ENCODE measurements around the gene TLE3. TPM values are rescaled to one million over a fixed set of nuclear protein-coding genes. Genes with fewer than 3 reads are reported as not detected.

The TLE3 gene
- total and polyA plus RNA-seq, 2 of the 13 experiments (the other 11 are each of a cell fraction or from before 2014, with no cell fraction given), result 11.9 to 13.8 TPM

DNA sequence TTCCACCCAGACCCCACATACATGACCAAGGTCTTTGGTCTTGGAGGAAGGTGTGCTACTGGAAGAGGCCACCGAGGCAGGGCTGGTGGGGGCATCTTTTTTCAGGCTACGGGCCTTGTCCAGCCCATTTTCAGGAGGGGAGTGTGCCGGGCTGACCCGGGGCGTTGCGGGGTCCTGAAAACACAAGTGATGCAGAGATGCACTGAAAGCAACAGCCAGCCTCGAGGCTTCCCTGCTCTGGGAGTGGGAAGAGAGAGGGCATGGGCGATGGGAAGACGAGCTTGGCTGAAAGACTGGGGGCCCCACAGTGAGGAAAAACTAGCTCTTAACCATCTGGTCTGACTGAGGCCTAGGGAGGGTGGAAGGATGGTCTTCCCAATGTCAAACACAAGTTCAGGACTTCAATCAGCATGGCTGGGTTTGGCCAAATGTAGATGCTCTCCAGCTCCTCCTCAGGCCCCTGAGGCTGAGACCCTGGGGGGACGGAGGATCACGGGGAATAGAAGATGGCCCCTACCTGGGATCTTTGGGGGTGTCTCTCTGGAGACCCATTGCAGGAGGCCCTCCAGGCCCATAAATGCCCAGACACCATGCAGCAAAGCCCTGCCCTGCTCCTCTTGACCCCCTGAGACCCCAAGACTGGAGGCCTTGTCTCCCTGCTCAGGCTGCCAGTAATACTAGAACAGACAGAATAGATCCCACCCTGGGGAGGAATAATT, 38.9 kb downstream of the TLE3 start:
- no peak for ATAC-seq
- 98% methylated on average over 11 of the region's 11 CpGs for WGBS (ENCODE audit: low lambda C conversion rate)
- TF ChIP-seq POLR2A (IDR thresholded peaks at IDR 0.05; ENCODE audit: insufficient read depth in 1 of 2, low read depth in 2 of 2, low read length in 2 of 2), result no peak
- TF ChIP-seq CBX5 (CRISPR knock-in tag; IDR thresholded peaks at IDR 0.05; ENCODE audit: borderline replicate concordance), result no peak
- no peak for TF ChIP-seq ZNF382 (CRISPR knock-in tag; IDR thresholded peaks at IDR 0.05; ENCODE audit: borderline replicate concordance)
- TF ChIP-seq, protein P1, sequence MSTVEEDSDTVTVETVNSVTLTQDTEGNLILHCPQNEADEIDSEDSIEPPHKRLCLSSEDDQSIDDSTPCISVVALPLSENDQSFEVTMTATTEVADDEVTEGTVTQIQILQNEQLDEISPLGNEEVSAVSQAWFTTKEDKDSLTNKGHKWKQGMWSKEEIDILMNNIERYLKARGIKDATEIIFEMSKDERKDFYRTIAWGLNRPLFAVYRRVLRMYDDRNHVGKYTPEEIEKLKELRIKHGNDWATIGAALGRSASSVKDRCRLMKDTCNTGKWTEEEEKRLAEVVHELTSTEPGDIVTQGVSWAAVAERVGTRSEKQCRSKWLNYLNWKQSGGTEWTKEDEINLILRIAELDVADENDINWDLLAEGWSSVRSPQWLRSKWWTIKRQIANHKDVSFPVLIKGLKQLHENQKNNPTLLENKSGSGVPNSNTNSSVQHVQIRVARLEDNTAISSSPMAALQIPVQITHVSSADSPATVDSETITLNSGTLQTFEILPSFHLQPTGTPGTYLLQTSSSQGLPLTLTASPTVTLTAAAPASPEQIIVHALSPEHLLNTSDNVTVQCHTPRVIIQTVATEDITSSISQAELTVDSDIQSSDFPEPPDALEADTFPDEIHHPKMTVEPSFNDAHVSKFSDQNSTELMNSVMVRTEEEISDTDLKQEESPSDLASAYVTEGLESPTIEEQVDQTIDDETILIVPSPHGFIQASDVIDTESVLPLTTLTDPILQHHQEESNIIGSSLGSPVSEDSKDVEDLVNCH (CRISPR knock-in tag; IDR thresholded peaks at IDR 0.05), result no peak
- TF ChIP-seq ZNF549 (CRISPR knock-in tag; IDR thresholded peaks at IDR 0.05), result no peak
- TF ChIP-seq, protein P2, sequence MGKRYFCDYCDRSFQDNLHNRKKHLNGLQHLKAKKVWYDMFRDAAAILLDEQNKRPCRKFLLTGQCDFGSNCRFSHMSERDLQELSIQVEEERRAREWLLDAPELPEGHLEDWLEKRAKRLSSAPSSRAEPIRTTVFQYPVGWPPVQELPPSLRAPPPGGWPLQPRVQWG (CRISPR knock-in tag; IDR thresholded peaks at IDR 0.05; ENCODE audit: borderline replicate concordance, low read depth), result no peak
- TF ChIP-seq ZNF780A (CRISPR knock-in tag; IDR thresholded peaks at IDR 0.05), result no peak
- TF ChIP-seq, protein P3, sequence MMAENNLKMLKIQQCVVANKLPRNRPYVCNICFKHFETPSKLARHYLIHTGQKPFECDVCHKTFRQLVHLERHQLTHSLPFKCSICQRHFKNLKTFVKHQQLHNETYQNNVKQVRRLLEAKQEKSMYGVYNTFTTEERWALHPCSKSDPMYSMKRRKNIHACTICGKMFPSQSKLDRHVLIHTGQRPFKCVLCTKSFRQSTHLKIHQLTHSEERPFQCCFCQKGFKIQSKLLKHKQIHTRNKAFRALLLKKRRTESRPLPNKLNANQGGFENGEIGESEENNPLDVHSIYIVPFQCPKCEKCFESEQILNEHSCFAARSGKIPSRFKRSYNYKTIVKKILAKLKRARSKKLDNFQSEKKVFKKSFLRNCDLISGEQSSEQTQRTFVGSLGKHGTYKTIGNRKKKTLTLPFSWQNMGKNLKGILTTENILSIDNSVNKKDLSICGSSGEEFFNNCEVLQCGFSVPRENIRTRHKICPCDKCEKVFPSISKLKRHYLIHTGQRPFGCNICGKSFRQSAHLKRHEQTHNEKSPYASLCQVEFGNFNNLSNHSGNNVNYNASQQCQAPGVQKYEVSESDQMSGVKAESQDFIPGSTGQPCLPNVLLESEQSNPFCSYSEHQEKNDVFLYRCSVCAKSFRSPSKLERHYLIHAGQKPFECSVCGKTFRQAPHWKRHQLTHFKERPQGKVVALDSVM (CRISPR knock-in tag; IDR thresholded peaks at IDR 0.05), result no peak
- TF ChIP-seq TAF15 (IDR thresholded peaks at IDR 0.05; ENCODE audit: low read depth, low read length, poor library complexity, severe bottlenecking), result no peak
- no peak for TF ChIP-seq ZBTB1 (CRISPR knock-in tag; IDR thresholded peaks at IDR 0.05; ENCODE audit: borderline replicate concordance)
- TF ChIP-seq YEATS4 (CRISPR knock-in tag; IDR thresholded peaks at IDR 0.05; ENCODE audit: borderline replicate concordance), result no peak
- TF ChIP-seq ZNF138 (CRISPR knock-in tag; IDR thresholded peaks at IDR 0.05; ENCODE audit: low read depth), result no peak
- Histone ChIP-seq H3K9me3 (ENCODE audit: low read length) (no peaks in the 10 kb centered on the region), H3K4me1 (ENCODE audit: insufficient read depth, low read length) (no peaks in the 10 kb centered on the region), H3K27me3 (ENCODE audit: control insufficient read depth in 1 of 2, insufficient read depth in 2 of 2, low read length in 2 of 2) (no peaks in the 10 kb centered on the region), H3K9ac (ENCODE audit: insufficient read depth, low read depth, low read length) (no peak overlapping the region), H3K79me2 (ENCODE audit: insufficient read depth, low read length) (no peaks in the 10 kb centered on the region), H3K27ac (ENCODE audit: extremely low read length, insufficient read depth, low read length) (no peak overlapping the region), H3K4me2 (ENCODE audit: low read depth, low read length) (no peak overlapping the region), H3K36me3 (replicated peaks in 1 of 2; ENCODE audit: control insufficient read depth in 1 of 2, insufficient read depth in 2 of 2, low read length in 2 of 2) (peaks cover 58 to 92% of the 10 kb centered on the region in 2 experiments), H3K4me3 (replicated peaks in 1 of 3; ENCODE audit: insufficient read depth in 1 of 3, low read depth in 2 of 3, low read length in 3 of 3) (no peak overlapping the region), H4K20me1 (ENCODE audit: insufficient read depth, low read length) (no peaks in the 10 kb centered on the region; the same call in 1 of the 2 replicates), H2AFZ (ENCODE audit: low read length) (no peak overlapping the region)
- intact Hi-C loops (cut with micrococcal nuclease; ENCODE audit: unreplicated experiment) (no loop called here), in situ Hi-C loops (cut with HindIII; ENCODE audit: extremely low pct_ligation_motif_present, low pct_unique_long_range_greater_than_20kb) (no loop called here)
- no TSS peak for BruUV-seq (replicated peaks)
- FAIRE-seq, result no peak
- ChIA-PET CTCF (ENCODE audit: low intra/inter-chr PET ratio, low total read pairs) (no interaction called here), POLR2A (no interaction called here)
- DNase-seq (ENCODE audit: low spot score), result no peak
